Measurements from ENCODE around the gene DAB1. TPM values are rescaled to one million over a fixed set of nuclear protein-coding genes. Genes with fewer than 3 reads are reported as not detected.

DAB1 gene
- total RNA-seq, 1 donor from 2014 or later = 0.27 TPM

DNA sequence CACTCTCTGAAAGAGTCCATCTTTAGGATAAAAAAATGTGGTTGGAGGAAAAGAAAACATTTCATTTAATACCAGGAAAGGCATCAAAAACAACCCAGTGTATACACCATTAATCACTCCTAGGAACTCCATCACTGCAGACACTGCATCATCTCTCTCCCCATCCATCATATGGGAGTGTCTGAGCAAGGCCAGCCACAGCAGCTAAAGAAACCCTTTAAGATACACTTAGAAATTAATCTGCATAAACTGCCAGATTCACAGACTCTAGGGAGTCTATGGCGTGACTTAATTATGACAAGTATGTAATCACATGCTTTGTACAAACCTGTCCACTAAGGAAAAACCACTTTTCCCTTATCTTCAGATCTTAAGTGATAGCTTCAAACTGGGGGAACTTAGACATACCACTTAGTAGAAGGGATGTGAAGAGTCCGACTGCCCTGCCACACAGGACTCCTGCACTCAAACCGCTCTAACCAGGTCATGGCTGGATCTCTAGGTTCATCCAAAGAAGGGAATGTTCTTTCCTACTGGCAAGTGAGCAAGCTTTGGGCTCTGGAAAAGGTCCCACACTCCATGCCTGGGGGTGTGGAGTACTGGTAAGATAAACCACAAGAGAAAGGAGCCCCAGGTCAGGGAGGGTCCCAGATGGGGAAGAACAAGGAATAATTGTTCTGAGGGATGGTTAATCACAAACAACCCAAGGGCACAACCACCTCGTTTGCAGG is 397.1 kb downstream of the DAB1 start:
- DNase-seq (ENCODE audit: extremely low spot score, unreplicated experiment) = no peak
- H3K4me3 Mint-ChIP-seq (ENCODE audit: unreplicated experiment) = no peak overlapping the region
- H3K36me3 Mint-ChIP-seq (ENCODE audit: unreplicated experiment) = no peaks in the 10 kb centered on the region
- H3K27me3 Mint-ChIP-seq (ENCODE audit: unreplicated experiment) = peaks cover 2% of the 10 kb centered on the region
- peaks cover 6% of the 10 kb centered on the region for H3K9me3 Mint-ChIP-seq (ENCODE audit: unreplicated experiment)
- no peaks in the 10 kb centered on the region for H3K4me1 Mint-ChIP-seq (ENCODE audit: unreplicated experiment)
- no peak overlapping the region for H3K27ac Mint-ChIP-seq (ENCODE audit: unreplicated experiment)
- TF ChIP-seq, protein P1, sequence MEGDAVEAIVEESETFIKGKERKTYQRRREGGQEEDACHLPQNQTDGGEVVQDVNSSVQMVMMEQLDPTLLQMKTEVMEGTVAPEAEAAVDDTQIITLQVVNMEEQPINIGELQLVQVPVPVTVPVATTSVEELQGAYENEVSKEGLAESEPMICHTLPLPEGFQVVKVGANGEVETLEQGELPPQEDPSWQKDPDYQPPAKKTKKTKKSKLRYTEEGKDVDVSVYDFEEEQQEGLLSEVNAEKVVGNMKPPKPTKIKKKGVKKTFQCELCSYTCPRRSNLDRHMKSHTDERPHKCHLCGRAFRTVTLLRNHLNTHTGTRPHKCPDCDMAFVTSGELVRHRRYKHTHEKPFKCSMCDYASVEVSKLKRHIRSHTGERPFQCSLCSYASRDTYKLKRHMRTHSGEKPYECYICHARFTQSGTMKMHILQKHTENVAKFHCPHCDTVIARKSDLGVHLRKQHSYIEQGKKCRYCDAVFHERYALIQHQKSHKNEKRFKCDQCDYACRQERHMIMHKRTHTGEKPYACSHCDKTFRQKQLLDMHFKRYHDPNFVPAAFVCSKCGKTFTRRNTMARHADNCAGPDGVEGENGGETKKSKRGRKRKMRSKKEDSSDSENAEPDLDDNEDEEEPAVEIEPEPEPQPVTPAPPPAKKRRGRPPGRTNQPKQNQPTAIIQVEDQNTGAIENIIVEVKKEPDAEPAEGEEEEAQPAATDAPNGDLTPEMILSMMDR (IDR thresholded peaks at IDR 0.05) = no peak

DNA sequence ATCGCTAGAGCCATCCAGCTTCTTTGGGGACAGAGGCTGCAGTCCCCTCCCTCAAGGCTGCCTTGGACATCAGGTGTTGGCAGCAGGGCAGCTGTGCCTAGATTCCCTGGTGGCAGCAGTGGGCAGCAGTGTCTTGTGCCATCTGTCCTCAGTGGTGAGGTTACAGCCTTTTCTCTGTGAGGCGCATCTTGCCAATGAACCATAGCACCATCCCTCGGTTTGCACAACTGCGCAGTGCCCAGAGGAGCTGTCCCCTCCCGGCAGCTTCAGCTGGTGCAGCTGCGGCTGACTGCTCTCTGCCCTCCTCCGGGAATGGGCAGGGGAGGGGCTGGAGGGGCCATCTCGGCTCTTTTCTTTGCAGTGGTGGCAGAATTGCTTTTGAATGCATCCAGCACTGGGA is 399.0 kb downstream of the DAB1 start:
- Mint-ChIP-seq H3K9me3 (ENCODE audit: unreplicated experiment) (peaks cover 6% of the 10 kb centered on the region), H3K36me3 (ENCODE audit: unreplicated experiment) (no peaks in the 10 kb centered on the region), H3K27me3 (ENCODE audit: unreplicated experiment) (peaks cover 2% of the 10 kb centered on the region), H3K27ac (ENCODE audit: unreplicated experiment) (no peak overlapping the region), H3K4me1 (ENCODE audit: unreplicated experiment) (no peaks in the 10 kb centered on the region), H3K4me3 (ENCODE audit: unreplicated experiment) (no peak overlapping the region)
- DNase-seq (ENCODE audit: extremely low spot score, unreplicated experiment) = no peak
- TF ChIP-seq, protein P1 (IDR thresholded peaks at IDR 0.05) = no peak

DNA sequence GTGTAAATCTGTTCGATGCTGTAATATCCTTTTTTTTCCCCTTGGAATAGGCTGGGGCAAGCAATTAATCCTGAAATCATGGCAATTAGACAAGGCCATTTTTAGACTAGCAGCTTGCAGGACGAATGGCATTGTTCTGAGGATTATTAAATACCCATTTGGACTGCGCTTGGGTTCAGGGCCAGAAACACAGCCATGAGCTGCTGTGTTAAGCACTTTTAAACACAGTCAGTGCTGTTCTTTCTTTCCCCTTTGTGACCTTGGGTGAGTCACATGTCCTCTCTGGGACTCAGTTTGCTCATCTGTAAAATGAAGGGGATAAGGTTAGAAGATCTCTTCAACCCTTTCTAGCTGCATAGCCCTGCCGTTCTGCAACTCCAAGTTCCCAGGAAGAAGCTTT is 399.4 kb downstream of the DAB1 start:
- peaks cover 2% of the 10 kb centered on the region for H3K27me3 Mint-ChIP-seq (ENCODE audit: unreplicated experiment)
- peaks cover 6% of the 10 kb centered on the region for H3K9me3 Mint-ChIP-seq (ENCODE audit: unreplicated experiment)
- DNase-seq (ENCODE audit: extremely low spot score, unreplicated experiment) = no peak
- no peaks in the 10 kb centered on the region for H3K36me3 Mint-ChIP-seq (ENCODE audit: unreplicated experiment)
- H3K4me3 Mint-ChIP-seq (ENCODE audit: unreplicated experiment) = no peak overlapping the region
- no peaks in the 10 kb centered on the region for H3K4me1 Mint-ChIP-seq (ENCODE audit: unreplicated experiment)
- H3K27ac Mint-ChIP-seq (ENCODE audit: unreplicated experiment) = no peak overlapping the region
- TF ChIP-seq, protein P1 (IDR thresholded peaks at IDR 0.05) = no peak

DNA sequence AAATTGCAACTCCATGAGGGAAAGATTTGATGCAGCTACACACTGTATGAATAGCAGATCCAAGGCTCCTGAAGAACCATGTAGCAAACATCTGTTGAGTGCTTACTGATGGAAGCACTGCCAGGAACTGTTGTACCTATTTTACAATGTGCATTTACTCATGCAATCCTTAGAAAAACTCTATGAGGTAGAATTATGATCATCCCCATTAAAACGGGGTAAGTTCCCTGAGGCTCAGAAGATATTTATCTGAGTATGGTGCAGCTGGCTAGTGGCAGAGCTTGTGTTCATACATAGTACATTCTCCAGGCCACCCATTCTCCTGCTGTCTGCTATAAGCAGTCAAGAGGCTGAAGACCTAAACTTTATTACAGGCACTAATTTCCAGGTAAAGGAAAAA is 403.6 kb downstream of the DAB1 start:
- Mint-ChIP-seq H3K4me1 (ENCODE audit: unreplicated experiment) (no peaks in the 10 kb centered on the region), H3K9me3 (ENCODE audit: unreplicated experiment) (no peaks in the 10 kb centered on the region), H3K27ac (ENCODE audit: unreplicated experiment) (no peak overlapping the region)

DNA sequence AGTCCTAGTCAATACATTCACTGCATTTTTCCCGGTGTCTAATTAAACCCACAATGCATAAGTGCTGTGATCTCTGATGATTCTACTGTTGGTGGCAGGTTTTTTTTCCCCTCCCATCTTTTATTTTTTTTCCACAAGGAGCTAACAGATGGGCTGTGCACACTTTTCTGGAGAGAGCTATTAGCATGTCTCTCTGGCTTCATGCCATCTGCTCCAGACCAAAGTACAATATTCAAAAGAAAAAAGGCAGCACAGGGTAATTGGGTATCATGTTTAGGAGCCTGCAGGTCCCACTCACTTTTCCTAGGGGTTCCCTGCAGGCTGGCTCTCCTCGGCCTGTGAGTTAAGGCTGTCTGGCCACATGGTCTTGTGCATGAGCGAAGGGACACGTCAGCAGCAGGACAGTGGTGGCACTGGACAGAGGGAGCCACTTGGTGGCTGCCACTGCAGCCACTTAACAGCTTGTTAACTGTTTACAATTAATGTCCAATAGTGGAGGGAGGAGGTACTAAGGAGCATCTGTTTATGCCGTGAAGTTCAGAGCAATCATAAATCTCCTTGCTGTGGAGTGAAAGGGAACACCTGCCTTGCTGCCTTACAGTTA is 404.5 kb downstream of the DAB1 start:
- no peaks in the 10 kb centered on the region for H3K4me1 Mint-ChIP-seq (ENCODE audit: unreplicated experiment)
- H3K4me3 Mint-ChIP-seq (ENCODE audit: unreplicated experiment) = no peak overlapping the region
- H3K27me3 Mint-ChIP-seq (ENCODE audit: unreplicated experiment) = peaks cover 2% of the 10 kb centered on the region
- no peak for DNase-seq (ENCODE audit: extremely low spot score, unreplicated experiment)
- no peak overlapping the region for H3K27ac Mint-ChIP-seq (ENCODE audit: unreplicated experiment)
- no peaks in the 10 kb centered on the region for H3K9me3 Mint-ChIP-seq (ENCODE audit: unreplicated experiment)
- TF ChIP-seq, protein P1 (IDR thresholded peaks at IDR 0.05) = no peak
- H3K36me3 Mint-ChIP-seq (ENCODE audit: unreplicated experiment) = no peaks in the 10 kb centered on the region

More for the DNA sequence above, 403.6 kb downstream of the DAB1 start:
- Mint-ChIP-seq H3K36me3 (ENCODE audit: unreplicated experiment) (no peaks in the 10 kb centered on the region), H3K27me3 (ENCODE audit: unreplicated experiment) (peaks cover 2% of the 10 kb centered on the region), H3K4me3 (ENCODE audit: unreplicated experiment) (no peak overlapping the region)
- DNase-seq (ENCODE audit: extremely low spot score, unreplicated experiment) = no peak
- TF ChIP-seq, protein P1 (IDR thresholded peaks at IDR 0.05) = no peak

All from osteocyte (in vitro differentiated cells).